ENCODE results near the gene SARDH.
"Not testable (repeated sequence)": the region's sequence is repeated elsewhere in the genome, so short reads cannot be mapped to it uniquely, and the experiment has no call there.

- not testable (repeated sequence) for TF ChIP-seq POLR2A (IDR thresholded peaks at IDR 0.05); CTCF (IDR thresholded peaks at IDR 0.05 in 4 of 5, conservative IDR thresholded peaks at IDR 0.05 in 1 of 5)
Measured at GRCh38 chr9:133626008-133626407, 112.1 kb downstream of the SARDH start.
